DMS153 treated with DMSO at 0.1 percent for 48 hours (cell line): Measurements from ENCODE around the gene LYSMD3.
"Not testable (repeated sequence)": the region's sequence is repeated elsewhere in the genome, so short reads cannot be mapped to it uniquely, and the experiment has no call there.

ENCODE experiments used
- DNase-seq: peaks from one replicate; lab custom pipeline; 2025; ENCODE audit not compliant: unreplicated experiment; lab: John Stamatoyannopoulos, UW

Gene LYSMD3

DNA sequence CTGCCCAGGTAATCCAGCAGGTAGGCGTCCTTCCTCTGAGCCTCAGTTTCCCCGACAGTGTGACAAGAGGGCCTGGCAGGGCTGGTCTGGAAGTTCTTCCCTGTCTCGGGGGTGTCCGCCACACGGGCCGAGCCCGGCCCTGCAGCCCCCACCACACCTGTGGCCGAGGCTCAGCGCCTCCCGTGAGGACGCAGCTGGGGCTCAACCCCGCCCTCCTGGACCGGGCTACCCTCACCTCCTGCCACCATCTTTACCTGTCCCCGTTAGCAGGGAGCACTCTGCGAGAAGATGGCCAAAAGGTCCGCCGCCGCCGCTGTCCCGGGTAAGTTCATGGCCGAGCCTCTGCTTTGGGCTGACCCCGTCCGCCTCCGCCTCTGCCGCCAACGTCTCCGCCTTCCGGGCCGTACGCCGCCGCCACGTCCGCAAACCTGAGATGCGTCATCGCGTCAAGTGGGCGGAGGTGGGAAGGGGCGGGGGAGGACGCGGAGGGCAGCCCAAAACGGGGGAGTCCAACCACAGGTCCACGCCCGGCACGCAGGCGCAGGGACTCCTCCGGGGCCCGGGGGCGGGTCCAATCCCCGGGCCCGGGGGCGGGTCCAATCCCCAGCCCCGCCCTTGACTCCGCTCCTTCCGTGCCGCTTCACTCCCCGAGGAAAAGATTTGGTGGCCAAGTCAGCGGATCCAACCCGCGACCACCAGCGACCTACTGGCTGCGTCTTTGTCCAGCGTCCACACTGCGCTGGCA, at the start of gene LYSMD3:
Gene LYSMD3, minus strand, starts transcription at position 391 of the 745 bp plus-strand sequence. CDS start 4,295 bp downstream, outside the sequence.
- peak; percentile 73 for DNase-seq

DNA sequence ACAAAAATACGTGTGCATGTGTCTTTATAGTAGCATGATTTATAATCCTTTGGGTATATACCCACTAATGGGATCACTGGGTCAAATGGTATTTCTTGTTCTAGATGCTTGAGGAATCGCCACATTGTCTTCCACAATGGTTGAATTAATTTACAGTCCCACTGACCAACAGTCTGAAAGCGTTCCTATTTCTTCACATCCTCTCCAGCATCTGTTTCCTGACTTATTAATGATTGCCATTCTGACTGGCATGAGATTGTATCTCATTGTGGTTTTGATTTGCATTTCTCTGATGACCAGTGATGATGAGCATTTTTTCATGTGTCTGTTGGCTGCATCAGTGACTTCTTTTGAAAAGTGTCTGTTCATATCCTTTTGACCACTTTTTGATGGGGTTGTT, 47.2 kb upstream of the LYSMD3 start:
- not testable (repeated sequence) for DNase-seq

DNA sequence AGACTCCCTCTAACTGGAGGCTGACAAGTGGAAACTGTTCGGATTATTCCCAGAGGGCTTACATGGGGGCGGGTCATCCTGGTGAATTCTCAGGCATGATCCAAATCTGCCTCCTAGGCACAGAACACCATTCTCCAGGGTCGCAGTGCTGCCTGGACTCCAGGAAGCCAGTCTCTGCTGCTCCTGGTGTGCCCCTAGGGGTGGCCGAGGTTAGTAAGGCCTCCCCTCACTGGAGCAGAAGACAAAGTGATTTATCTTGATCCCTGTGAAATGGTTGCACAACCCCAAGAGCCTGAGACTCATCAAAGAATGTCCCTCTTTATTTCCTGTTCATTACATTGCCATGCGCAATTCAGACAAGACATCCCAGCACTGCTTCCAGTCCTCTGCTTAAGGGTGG, 46.3 kb upstream of the LYSMD3 start:
- DNase-seq: no peak

GRCh38 chr5:90571147-90571773, 41.9 kb upstream of the LYSMD3 start:
- DNase-seq: no peak

GRCh38 chr5:90570034-90570433, 40.6 kb upstream of the LYSMD3 start:
- no peak for DNase-seq

GRCh38 chr5:90569084-90569483, 39.7 kb upstream of the LYSMD3 start:
- no peak for DNase-seq

DNA sequence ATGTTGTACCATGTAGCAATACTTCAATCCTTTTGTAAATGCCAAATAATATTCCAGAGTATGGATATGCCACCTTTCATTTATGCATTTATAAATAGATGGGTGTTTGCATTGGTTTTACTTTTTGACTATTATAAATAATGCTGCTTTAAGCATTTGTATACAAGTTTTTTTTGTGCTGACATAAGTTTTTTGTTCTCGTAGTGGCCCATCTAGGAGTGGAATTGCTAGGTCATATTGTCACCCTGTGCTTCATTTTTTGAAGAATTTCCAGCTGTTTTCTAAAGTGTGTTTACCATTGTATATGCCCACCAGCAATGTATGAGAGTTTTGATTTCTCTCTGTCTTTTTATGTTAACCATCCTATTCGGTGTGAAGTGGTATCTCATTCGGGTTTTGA, 36.1 kb upstream of the LYSMD3 start:
- no peak for DNase-seq

DNA sequence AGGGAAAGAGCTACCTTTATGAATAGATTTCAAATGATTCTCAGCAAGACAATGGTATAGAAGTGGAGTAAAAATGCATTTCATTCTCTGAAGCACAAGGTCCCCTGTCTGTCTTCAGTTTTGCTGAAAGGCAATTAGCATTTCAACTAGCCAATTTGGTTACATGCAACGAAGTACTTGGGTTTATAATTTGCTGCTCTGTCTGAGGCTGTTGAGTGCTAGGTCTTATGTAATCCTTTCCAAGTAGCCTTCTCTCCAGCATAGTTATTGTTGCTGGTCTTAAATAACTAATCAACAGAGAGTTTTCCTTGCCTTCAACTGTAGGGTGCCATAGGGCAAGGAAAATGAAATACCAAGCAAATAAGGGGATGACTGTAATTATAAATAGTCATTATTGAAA, 33.7 kb upstream of the LYSMD3 start:
- no peak for DNase-seq

GRCh38 chr5:90562341-90562740, 33.0 kb upstream of the LYSMD3 start:
- DNase-seq: no peak

DNA sequence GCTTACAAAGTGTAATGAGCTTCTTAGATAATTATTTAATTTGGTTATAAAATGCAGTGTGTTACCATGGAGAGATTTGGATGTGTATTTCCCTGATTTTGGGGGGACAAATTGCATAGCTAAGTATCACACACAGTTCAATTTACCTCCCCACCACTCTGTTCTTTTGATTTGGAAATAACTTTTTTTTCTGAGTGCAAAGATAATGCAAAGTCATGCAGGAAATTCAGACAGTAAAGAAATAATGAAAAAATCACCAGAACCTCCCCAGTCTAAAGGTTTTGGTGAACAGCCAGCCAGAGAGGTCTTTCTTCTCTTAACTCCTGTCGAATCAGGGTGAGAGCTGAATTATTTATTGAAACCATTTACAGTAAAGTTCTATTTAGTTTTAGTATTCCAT, 32.4 kb upstream of the LYSMD3 start:
- no peak for DNase-seq

GRCh38 chr5:90560771-90561170, 31.4 kb upstream of the LYSMD3 start:
- DNase-seq: no peak

GRCh38 chr5:90558344-90559192, 29.2 kb upstream of the LYSMD3 start, which contains the start of gene ADGRV1:
ADGRV1 (plus strand) TSS chr5:90558797; CDS start chr5:90558896, 99 bp downstream.
- peak; percentile 74 for DNase-seq

DNA sequence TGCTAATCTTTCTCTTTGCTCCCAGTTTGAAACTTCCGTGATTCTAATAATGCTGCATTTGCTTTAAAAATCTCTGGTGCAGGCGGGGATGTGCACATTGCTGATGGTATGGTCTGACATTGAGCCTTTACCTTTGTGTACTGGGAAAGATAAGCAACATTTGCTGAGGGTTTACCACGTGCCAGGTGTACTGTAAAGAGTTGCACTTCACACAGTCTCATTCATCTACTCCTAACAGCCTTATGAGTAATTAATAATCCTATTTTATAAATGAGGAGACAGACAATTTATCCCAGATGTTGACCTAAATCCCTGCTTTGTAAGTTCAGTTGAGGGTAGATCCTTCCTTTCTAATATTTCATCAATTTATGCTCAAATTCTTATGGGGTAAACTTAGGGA, 28.5 kb upstream of the LYSMD3 start:
- no peak for DNase-seq

DNA sequence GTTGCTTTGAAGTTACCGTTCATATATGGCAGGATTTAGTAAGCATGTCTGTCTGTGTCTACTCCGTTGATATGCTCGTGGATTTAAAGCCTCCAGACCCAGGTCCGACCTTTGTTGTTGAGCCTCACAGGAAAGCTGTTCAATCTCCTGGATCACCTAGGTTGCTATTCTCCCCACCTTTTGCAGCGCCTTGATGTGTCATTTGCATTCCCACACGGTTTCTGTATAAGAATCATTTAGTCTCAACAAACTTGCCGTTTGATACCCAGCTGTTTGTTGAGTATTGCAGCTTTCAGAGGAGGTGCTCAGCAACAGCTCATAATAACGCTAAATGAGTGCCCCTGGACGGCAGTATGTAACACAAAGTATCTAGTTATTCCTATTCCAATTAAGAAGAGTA, 28.0 kb upstream of the LYSMD3 start:
- no peak for DNase-seq

- DNase-seq: no peak
These were observed 26.3 kb upstream of the LYSMD3 start for GRCh38 chr5:90555666-90556065.

DNA sequence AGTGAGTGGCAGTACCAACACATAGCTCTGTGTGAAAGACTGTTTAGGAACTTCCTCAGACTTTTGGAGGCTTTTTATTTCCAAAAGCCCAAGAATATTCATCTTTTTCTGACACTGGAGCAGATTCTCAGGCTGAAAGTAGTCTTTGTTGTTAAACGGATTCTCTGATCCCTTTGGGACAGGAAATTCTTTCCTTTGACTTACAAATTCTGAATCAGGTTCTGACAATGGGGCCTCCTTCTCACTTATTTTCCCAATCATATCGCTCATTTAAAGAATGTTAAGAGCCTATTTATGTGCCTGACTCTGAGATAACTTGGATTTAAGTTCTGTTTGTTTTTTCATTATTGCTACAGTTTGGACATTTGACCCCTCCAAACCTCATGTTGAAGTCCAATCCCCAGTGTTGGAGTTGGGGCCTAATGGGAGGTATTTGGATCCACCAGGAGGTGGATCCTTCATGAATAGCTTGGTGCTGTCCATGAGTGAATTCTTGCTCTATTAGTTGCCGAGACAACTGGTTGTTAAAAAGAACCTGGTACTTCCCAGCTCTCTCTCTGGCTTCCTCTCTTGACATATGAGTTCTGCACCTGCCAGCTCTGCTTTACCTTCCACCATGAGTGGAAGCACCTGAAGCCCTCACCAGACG, 25.1 kb upstream of the LYSMD3 start:
- DNase-seq: no peak

DNA sequence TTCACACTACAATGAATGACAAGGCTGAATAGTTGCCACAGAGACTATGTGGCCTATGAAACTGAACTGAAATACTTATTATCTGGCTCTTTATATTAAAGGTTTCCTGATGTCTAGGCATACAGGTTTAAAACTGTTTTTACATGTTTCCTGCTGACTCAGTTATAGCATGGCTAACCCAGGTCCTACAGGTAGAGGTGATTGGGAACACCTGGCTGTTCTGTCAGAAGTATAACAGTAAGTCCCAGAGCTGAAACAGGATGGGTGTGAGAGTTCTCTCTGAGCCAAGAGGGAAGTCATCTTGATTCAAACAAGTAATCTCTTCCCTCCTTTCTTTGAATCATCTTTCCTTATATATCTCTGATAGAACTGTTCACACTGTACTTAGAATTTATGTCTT, 24.3 kb upstream of the LYSMD3 start:
- DNase-seq: no peak

DNA sequence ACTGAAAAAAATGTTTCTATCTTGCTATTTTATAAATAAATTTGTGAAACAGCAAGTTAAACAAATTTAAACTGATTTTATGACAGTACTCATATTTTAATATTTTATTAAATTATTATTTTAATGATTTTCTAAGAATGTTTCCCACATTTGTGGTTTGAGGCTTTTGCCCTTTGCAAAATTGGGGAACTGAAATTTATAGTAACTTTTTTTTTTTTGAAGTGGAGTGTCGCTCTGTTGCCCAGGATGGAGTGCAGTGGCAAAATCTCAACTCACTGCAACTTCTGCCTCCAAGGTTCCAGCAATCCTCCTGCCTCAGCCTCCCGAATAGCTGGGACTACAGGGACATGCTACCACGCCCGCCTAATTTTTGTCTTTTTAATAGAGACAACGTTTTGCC, 22.0 kb upstream of the LYSMD3 start:
- DNase-seq: no peak

GRCh38 chr5:90550963-90551362, 21.6 kb upstream of the LYSMD3 start:
- no peak for DNase-seq

DNA sequence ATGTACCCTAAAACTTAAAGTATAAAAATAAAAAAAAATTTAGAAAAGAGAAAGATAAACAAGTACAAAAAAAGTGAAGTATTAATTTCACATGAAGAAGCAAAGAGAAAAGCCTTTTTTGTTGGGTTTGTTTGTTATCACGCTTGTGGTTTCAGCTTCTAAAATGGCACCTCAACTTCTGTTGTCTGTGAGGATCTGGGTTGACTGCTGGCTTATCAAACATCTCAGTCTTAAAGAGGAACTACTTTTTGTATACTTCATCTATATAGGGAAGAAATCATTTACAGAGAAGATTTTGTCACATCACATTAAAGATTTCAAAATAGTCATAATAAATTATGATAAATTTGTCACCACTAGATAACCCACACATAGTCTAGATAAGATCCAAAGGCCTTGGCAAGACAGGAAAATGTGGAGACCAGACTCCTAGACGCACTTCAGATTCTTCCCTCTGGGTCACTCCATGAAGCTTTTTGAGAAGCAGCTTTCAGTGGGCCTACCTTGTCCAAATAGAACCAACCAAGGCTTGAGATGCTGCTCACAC, 20.4 kb upstream of the LYSMD3 start:
- DNase-seq: no peak

GRCh38 chr5:90549223-90549622, 19.8 kb upstream of the LYSMD3 start:
- DNase-seq: no peak
